ENCODE results near the gene CPAMD8.
A peak's percentile ranks its signal among the peaks of the same experiment; 100 is the strongest.

Gene CPAMD8

DNA sequence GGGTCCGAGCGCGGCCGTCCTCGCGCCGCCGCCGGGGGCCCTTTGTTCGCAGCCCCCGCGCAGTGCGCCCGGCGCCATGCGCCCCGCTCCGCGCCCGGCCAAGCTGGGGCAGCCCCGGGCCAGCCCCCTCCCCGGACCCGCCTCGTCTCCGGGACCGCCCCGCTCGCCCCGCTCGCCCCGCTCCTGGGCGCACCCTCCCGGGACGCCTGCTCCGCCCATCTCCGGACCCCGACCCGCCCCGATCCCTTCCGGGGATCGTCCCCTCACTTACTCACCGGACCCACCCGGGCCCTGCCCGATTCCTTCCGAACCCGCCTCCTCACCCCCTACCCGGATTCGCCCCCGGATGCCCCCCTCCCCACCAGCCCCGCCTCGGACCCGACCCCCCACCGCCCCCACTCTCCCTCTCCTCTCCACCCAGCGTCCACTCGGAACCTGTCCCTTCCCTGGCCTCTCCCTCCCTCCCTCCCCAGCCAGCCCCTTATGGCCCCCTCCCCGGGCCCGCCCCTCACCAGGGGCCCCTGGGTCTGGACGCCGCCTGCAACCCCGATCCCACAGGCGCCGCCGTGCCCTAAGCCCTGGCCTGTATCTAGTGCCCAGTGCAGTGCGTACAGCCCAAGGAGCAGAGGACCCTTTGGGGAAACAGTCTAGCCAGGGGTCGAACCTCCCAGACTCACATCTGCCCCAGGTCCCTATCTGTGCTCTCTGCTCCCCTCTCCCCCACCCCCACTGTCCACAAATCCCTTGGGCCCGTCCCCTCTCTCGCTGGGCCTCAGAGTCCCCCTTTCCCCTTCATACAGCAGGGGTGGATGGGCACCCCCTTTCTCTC is at the start of gene CPAMD8:
TSS of gene CPAMD8 (minus strand) at position 105 of the 829 bp plus-strand sequence. CDS start 168 bp downstream, outside the sequence.
- DNase-seq: no peak

GRCh38 chr19:17075864-17076542 is 49.4 kb upstream of the CPAMD8 start:
- peak; percentile 63 for DNase-seq

DNA sequence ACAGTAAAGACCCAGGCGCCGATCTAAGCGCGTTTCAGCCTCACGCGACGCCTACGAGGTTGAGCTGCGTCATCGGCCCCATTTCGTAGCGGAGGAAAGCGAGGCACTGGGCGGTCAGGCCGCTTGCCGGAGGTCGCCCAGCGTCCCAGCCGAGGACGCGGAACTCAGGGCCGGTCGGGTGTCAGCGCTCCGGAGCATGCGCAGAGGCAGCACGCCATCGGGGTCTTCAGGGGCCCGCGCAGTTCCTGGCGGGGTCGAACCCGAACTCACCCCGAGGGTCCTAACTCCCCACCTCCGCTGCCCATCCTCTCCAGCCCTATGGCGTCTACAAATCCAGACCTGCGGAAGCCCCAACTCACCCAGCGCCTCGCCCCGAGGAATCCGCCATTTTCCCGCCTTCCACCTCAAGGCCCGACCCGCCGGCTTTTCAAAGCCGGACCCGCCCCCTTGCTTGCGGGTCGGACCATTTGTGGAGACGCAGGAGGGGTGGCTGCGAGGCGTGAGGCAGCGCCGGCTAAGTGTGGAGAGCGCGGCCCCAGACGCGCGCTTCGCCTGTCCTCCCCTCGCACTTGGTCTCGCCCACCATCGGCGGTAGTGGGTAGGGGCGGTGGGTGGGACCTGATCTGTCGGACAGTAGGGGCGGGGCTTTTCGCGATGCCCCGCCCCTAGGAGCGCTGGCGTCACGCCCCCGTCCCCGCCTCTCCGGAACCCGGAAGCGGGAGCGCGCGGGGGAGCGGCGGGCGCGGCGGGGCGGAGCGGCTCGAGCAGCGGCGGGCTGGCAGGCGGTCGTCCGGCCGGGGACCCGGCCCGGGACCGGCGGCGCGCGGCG is 48.6 kb upstream of the CPAMD8 start, which contains the start of the genes HAUS8 and MYO9B:
TSS of gene HAUS8 (minus strand) at position 418 of the 829 bp plus-strand sequence. CDS start at position 388, 30 bp downstream.
TSS of gene MYO9B (plus strand) at position 743 of the 829 bp plus-strand sequence. CDS start 25,941 bp downstream, outside the sequence.
- DNase-seq: peak; percentile 100

GRCh38 chr19:17074634-17075034 is 48.0 kb upstream of the CPAMD8 start:
- no peak for DNase-seq

- peak; percentile 57 for DNase-seq
Observed at GRCh38 chr19:17073869-17074633, 47.4 kb upstream of the CPAMD8 start.

DNA sequence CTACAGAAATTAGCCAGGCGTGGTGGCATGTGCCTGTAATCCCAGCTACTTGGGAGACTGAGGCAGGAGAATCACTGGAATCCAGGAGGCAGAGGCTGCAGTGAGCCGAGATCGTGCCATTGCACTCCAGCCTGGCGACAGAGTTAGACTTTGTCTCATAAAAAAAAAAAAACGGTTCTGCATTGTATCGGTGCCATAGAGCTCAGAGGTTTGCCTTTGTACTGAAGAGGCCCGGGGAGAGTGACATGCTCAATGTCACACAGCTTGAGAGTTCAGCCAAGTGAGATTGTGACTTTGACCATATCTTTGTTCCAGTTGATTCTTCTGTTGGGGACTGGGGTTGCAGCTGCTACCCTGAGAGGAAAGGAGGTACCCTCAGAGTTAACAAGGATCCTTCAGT is 44.3 kb upstream of the CPAMD8 start:
- no peak for DNase-seq

- no peak for DNase-seq
Observed at GRCh38 chr19:17070421-17070820, 43.8 kb upstream of the CPAMD8 start.

DNA sequence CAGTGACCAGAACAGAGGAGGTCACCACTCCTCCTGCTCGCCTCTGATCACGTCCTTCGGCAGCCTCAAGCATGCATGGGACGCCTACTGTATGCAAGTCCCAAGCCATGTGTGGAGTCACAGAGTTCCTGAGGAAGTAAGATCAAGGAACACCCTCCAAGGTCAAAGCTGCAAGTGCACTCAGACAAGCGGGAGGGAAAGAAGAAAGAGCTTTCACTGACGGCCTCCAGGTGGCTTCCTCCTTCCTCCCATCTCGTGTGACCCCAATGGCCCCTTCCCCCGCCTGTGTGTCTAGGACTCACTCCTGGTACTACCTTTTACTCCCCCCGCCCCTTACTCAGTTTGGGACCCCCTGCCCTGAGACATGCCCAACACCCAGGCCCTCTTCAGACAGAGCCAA is 42.6 kb upstream of the CPAMD8 start:
- no peak for DNase-seq

- no peak for DNase-seq
Observed at GRCh38 chr19:17063428-17063827, 36.8 kb upstream of the CPAMD8 start.

- no peak for DNase-seq
Observed at GRCh38 chr19:17061691-17062090, 35.1 kb upstream of the CPAMD8 start.

- no peak for DNase-seq
Observed at GRCh38 chr19:17061205-17061604, 34.6 kb upstream of the CPAMD8 start.

- no peak for DNase-seq
Observed at GRCh38 chr19:17060802-17061201, 34.2 kb upstream of the CPAMD8 start.

- DNase-seq: peak; percentile 49
Observed at GRCh38 chr19:17058236-17058635, 31.6 kb upstream of the CPAMD8 start.

GRCh38 chr19:17055636-17056035 is 29.0 kb upstream of the CPAMD8 start:
- DNase-seq: no peak

- DNase-seq: no peak
Observed at GRCh38 chr19:17054746-17055145, 28.1 kb upstream of the CPAMD8 start.

DNA sequence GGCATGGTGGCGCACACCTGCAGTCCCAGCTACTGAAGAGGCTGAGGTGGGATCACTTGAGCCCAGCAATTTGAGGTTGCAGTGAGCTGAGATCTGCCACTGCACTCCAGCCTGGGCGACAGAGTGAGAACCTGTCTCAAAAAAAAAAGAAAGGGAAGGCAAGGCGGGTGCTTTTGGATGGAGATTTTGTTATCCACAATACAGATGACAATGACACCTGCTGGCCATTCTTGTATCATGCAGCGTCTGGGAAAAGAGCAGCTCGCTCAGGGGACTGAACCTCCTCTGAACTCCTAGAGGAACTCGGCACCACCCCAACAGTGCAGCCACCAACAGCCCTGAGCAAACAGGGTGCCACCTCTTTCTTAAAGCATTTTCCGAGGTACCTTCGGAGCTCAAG is 25.8 kb upstream of the CPAMD8 start:
- DNase-seq: peak; percentile 38

- no peak for DNase-seq
Observed at GRCh38 chr19:17049711-17050280, 23.2 kb upstream of the CPAMD8 start.

DNA sequence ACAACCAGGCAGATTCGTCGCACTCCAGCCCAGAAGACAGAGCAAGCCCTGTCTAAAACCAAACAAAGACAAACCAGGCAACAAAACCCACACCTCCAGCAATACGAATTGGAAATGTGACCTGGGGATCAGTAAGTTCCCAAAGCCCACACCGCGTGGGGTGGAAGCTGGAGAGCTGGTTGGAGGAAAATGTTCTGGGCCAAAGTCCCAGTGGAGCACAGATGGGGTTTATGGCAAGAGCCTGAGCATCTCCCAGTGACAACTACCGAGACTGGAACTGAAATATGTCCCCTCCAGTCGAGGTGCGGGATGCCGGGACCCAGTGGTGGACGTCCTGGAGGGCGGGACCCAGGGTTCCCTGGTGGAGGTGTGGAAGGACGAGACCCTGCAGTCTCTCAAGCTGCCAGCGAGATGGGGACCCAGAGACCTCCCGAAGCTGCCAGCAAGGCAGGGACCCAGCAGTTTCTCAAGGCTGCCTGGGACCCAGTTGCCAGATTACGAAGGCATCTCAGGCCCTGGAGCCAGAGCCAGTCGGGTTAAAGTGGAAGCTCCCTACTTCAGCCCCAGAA is 22.4 kb upstream of the CPAMD8 start:
- no peak for DNase-seq

DNA sequence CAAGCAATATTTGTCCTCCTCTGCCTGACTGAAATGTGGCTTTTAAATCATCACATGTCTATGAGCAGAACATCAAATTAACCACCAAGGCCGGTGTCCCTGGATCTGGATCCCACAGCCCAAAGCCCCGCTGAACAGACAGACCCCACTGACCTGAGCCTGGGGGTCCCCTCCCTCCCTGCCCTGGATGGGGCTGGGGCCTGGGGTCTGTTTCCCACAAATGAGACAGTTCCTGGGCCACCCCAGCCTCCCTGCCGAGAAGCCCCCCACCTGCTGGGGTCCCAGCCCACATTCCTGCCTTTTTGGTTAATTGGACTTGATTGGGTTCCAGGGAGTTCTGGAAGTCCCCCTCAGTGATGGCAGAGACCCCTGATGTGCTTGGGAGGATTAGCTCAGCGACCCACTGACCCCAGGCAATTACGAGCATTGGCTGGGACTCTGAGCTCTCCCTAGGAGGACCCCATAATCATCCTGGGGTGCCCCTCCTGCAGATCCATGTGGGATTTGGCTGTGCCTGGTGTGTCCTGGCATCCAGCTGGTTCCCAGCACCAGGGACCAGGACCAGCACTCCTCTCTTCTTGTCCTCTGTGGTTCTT is 19.4 kb upstream of the CPAMD8 start:
- no peak for DNase-seq

GRCh38 chr19:17043744-17044143 is 17.1 kb upstream of the CPAMD8 start:
- no peak for DNase-seq

DNA sequence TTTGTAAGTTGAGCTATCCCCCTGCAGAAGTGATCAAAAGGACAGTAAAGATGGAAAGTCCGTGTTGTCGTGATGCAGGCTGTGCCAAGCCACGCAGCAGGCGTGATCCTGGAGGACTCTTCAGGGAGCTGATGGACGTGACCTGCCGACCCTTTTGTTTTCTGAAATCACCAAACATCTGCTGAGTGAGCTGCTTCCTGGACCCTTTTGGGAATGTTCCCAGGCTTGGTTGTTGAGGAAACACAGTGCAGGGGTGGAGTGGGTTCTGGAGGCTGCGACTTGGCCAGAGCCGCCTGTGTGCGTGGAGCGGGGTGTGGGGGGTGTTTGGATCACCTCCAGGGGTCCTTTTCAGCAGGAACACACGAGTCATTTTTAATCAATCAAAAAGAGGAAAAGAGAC is 15.4 kb upstream of the CPAMD8 start:
- no peak for DNase-seq
